GM15510 (cell line): ENCODE results near the gene ARHGAP28.

Source experiments
- POLR2A ChIP-seq: IDR thresholded peaks from 3 replicates; pipeline ENCODE4 v1.6.1; 2011; ENCODE audit warnings: borderline replicate concordance; ENCODE audit not compliant: insufficient read length; ENCODE audit errors: extremely low read depth

The ARHGAP28 gene

DNA sequence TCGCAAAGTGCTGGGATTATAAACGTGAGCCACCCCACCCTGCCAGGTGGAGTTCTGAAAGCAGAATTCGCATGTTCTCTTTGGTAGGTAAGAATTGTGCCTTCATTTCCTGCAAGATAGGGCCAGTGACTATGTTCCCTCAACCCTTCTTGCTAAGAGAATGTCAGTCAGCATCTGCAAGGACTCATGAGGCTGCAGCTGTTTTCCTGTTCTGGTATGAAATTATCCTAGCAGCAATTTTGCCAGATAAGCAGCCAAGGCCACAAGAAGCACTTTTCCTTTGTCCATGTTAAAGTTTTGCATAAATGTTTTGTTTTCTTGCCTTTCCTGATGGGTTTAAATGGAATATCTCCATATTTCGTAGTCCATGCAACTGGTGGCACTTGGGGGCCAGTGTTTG is 6.8 kb upstream of the ARHGAP28 start:
- TF ChIP-seq POLR2A: no peak

DNA sequence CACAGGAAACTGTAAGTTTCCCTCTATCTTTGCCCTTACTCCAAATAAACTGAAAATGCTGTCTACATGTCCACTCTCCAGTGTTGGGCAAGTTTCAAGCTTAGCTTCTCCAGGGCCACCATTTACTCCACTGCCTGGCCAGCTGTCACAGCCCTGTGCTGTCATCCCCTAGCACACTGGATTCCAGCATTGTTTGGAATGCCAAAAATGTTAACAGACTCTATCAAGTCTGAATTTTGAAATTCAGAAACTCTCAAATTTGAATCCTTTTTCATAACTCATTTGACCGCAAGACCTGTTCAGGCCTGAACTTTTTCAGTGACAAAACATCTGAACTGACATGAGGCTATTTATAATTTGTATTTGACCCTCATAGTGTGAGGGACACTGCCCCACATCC is 5.2 kb upstream of the ARHGAP28 start:
- no peak for TF ChIP-seq POLR2A

DNA sequence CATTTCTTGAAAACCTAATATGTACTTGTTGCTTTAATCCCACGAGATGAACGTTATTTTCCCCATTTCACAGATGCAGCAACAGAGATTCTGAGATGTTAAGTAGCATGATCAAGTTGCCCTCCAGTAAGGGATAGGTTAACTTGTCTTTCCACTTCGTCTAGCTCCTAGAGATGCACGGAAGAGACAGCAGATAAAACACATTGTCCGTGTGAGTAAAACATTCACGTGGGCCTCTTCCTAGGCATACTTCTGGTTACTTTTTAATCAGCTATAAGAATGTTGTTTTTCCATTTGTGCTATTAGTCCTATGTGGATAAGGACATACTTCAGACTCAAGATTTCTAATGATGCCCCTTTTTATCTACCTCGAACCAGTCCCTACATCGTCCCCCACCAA is 1.2 kb upstream of the ARHGAP28 start:
- no peak for TF ChIP-seq POLR2A

DNA sequence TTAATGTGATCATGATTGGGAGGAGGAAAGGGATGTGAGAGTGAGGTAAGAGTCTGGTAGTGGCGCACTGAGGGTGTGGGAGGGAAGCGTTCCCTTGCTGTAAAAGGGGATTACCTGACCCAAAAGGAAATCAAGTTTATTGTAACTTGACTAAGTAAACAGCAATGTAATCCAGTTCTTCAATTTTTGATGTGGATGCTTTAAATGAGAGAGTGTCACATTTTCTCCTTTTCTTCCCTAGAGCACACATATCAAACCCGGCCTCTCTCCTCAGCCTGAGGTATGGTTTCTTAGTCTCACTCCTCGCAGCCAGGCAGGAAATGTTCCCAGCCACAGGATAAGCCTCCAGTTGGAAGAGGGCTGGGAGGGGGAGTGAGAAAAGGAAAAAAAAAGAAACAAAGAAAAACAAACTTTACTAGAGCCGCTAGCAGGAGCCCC is 688 bp upstream of the ARHGAP28 start:
- TF ChIP-seq POLR2A: no peak

DNA sequence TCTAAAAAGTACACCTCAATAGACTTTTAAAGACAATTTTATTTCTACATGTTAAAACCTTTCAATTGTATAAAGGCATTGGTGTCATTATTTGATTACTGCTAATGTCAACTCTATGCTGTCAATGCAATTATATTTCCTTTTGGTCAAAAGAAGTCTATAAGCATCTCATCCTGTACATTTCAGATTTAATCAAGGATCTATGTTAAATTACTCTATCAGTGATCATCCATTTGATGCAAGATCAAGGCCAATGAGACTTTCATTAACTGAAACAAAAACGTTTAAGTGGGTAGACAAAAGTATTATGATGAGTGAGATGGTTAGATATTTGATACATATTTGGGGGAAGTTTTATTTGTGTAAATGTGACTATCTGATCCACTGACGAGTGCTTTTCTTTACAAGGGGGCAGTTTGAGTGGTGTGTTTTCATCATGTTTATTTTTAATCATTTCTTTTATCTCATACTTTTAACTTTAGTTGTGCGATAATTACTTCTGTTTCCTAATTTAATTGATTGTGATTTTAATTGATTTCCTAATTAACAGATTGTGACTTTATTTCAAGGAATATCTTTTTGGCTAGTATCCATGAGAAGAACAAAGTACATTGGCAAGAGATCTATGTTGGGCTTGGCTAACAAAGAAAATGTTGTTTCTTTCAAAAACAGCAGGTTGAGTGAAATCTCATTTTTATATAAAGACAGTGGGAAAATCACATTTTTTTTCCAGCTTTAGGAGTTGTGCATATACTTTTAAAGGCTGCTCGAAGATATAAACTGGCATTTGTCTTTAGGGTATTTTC is 1.1 kb downstream of the ARHGAP28 start:
- TF ChIP-seq POLR2A: no peak

DNA sequence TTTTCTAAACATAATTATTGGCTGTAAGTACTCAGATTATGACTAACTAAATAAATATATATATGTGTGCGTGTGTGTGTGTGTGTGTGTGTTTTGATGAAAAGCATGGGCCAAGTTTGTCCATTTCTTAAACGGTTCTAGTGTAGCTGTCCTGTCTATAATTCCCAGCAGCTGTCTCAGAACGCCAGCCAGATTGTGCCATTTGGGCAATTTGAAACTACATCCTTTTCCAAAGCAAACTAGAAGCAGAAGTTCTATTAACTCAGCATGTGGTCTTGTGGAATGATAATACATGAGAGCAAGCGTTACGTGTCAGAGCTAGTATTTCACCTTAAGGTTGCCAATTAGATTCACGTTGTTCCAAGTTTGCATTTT is 1.7 kb downstream of the ARHGAP28 start:
- TF ChIP-seq POLR2A: no peak

DNA sequence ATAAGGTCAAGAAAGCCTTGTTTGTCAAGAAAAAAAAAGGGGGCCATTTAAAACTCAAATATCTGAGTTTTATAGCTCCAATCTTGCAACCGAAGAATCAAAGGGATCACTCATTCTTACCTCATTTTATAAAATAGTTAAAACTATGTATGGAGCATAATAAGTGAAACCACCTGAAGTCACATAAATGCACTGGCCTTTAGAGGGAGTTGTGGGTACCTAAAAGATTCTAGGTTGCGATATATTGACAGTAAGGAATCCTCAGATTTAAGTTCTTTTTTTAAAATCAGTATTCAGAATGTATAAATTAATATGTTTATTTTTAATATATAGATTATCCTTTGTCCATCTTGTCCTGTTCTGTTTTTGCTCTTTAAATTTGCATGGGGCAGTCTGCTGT is 3.4 kb downstream of the ARHGAP28 start:
- TF ChIP-seq POLR2A: no peak

DNA sequence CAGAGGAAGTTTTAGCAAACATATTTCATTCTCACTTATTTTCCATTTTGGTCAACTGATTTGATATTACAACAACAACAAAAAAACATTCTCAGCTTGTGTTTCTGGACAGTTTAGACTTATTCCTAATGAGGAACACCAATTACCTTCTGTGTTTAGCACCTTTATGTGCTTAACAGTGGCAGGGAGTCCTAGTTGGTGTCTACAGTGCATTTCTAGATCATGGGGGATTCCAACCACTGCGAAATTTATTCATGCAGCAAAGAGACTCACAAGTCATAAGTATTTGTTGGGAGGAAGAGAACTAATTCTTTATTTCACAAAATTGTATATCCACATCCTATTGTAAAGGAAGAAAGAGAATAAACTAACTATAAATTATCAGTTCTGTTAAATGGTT is 4.2 kb downstream of the ARHGAP28 start:
- no peak for TF ChIP-seq POLR2A

DNA sequence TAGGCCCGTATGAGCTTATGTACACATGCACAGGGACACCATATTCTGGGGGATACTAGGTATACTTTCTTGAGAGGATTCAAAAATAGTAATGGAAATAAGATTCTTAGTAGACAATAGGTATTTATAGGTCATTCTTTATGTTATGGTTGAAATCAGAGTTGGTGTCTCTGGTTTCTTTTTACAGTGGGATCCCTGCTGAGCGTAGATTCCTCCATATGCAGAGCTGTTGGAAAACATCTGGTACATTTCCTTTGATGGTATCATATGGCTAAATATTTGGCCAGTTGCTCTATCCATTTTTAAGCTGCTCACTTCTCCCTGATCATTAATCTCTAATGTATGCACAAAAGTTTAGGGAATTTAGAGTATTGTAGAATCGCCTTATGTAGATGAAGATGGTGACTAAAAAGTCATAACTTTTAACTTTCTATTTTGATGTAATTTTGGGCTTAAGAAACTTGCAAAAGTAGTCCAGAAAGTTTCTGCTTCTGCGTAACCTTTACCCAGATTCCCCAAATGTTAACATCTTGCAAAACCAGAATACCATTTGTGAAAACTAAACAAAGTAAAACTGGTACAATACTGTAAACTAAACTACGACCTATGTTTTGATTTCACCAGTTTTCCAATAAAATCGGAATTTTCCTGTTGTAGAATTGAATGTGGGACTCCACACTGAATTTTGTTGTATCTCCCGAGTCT is 5.4 kb downstream of the ARHGAP28 start:
- no peak for TF ChIP-seq POLR2A

DNA sequence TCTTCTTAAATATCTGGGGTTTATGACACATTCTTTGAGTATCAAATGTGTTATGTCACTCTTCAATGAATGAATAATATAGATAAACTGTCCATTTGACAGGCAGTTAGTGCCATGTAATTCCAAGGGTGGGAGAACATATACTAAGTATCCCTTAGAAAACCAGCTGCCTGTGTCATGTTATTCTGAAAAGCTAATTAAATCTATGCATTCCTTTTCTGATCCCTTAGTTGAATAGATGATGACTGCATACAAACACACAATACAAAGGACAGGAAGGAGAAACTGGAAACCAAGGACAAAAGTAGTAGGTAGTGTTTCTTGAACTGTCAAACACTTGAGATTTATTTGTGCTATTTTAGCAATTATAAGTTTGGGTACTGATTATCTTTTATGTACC is 8.3 kb downstream of the ARHGAP28 start:
- TF ChIP-seq POLR2A: no peak

DNA sequence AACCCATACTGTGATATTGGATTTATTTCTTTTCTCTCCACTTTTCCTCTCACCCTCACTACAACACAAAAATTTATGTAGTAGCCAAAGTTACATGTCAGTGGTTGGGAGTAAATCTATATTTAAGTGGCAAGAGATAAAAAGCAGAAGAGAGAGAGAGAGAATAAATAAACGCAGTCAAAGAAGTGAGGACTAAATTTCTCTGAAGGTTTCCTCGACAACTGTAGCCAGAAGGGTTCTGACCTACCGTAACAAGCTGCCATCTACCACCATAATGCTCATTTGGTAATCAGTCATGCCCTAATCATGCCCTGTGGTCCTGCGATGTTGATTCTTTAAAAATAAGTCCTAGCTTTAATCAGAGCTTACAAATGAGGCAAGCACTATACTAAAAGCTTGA is 9.1 kb downstream of the ARHGAP28 start:
- no peak for TF ChIP-seq POLR2A

DNA sequence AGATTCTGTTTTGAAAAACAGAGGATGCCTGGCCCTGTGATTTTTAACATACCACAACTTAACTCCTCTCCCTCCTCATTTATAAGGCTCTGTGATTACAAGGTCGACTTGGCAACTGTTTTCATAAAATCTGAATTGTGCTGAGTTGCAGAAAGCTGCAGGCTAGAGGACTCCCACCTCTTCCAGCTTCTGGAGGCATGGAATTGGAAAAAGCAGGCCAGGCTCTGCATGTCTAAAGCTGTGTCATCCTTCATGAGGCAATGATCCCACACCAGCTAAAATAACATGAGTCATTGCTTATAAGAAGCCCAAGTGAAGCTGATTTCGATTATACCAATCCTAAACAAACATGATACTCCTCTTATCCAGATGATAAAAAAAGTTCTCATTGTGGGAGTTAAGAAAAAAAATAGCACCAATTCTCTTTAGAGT is 11.7 kb downstream of the ARHGAP28 start:
- no peak for TF ChIP-seq POLR2A

DNA sequence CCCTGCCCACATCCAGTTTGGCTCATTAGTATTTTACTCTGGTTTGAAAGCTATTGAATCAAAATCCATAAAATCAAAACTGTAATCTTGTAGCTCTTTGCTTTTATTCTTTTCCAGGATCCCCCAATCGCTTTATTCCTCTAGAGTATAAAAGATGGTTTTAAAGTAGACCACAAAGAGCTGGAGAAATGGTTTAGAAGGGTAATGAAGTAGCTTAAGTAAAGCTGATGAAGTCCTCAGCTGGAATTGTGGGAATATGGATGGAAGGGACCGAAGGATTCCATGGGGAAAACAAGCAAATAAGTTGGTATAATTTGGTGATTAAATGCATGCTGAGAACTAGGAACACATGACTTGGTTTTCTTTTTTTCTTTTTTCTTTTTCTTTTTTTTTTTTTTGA is 12.3 kb downstream of the ARHGAP28 start:
- TF ChIP-seq POLR2A: no peak

DNA sequence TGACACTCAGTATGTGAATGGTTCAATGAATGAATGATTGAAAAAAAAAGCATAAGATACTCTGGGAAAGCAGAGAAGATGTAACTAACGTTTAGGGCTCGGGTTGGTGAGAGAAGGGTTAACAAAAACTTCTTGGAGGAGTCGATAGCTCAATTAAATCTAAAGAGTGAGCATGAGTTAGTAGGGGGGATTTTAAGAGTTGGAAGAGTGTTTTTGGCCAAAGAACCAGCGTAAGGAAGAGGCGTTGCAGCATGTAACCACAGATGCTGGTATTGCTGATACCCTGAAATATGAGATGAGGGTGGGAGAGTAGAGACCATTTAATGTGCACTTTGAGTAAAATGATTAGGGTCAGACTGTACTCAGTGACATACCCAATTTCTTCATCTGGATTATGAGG is 14.5 kb downstream of the ARHGAP28 start:
- TF ChIP-seq POLR2A: no peak

DNA sequence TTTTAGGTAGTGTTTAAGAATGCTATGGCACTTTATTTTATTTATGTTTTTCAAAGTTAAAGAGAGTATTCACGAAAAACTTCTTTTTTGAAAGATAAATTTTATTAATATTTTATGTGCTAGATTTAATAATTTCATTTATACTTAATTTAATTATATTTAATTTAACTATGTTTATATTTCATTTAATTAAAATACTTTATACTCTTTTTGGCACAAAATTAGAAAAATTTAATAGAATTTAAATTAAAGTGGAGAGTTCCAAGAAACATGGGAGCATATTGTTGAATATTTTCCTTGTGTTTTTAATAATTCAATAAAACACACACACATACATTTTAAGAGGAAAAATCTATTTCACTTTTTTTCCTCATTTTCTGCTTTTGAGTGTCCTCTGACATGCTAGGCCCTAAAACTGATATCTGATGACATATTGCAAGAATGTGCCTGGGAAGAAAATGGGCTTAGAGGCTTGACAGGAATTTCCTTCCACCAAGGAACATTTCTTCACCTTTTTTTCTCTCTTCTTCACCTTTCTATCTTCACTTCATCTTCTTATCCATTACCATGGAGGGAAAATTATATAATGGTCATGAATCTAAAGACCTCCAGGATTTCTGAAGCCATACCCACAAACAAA is 15.4 kb downstream of the ARHGAP28 start:
- no peak for TF ChIP-seq POLR2A

DNA sequence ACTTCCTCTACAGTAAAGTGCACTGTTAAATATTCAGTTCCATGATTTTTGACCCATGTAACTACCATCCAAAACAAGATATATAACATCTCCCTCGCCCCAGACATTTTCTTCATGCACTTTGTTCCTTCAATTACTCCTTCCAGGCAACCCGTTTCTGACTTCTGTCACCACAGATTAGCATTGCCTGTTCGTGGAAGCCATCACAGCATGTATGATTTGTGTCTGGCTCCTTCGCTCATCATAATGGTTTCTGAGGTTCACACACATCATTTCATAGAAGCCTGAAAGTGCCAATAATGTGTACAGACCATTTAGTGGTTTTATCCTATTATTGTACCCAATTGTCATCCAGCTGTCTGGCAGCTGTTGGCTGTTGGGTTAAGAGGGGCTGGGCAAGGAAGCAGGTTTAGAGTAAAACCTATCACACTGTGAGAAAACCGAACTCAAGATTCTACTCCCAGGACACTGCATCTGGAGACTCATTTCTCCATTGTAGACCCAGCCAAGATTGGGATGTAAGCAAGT is 16.1 kb downstream of the ARHGAP28 start:
- TF ChIP-seq POLR2A: no peak

DNA sequence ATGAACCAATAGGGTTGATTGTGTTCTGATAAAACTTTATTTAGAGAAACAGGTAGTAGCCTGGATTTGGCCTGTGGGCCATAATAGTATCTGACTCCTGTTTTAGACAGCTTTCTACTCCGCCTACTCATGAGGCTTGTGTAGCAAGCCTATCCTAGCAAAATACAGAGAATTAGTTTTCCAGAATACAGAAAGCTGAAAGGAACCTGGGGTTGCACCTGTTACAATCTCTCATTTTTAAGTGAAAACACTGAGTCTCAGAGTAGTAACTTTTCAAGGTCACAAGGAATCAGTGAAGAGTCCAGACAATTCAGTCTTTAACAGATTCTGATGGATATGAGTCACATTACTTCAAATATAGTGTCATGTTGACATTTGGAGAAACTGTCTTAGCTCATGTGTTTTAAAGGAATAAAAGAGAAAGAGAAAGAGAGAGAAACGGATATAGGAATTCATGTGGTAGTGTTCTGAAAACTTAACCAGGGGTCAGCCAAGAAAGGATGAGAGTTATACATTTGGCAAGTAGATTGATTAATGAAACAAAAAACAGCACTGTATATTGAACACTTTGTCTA is 17.0 kb downstream of the ARHGAP28 start:
- TF ChIP-seq POLR2A: no peak
